ENCODE measurements around the gene MED6. TPM values are rescaled to one million over a fixed set of nuclear protein-coding genes. Genes with fewer than 3 reads are reported as not detected.

The MED6 gene
- total and polyA plus RNA-seq, 12 donors: 6.9 to 49.5 (median 30.9) TPM

DNA sequence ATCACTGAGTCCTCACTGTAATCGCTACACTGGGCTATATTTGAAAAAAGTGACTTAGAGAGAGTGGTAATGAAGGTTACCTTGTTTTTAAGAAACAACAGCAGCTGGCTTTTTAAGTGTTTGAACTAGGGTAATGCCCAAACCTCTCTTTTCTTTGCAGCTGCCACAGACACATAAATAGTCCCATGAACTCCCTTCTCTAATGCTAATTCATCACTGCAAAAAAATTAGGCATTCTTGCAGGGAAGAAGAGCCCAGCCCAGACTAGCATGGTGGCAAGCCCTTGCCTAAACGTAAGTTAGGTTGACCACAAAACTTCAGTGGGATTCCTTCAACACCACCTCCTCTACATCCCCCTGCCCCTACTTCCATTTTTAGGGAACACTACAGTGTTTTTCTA is 17.9 kb upstream of the MED6 start:
- no peak for TF ChIP-seq POLR2A (IDR thresholded peaks at IDR 0.05)
- no peak for TF ChIP-seq CTCF (IDR thresholded peaks at IDR 0.05)
- H3K4me3 ChIP-seq: no peak overlapping the region
- H3K27ac ChIP-seq: no peak overlapping the region
- H3K4me1 ChIP-seq (replicated peaks in 1 of 2): no peaks in the 10 kb centered on the region
- H3K27me3 ChIP-seq: no peaks in the 10 kb centered on the region
- H3K9me3 ChIP-seq (replicated peaks in 1 of 3): no peaks in the 10 kb centered on the region
- 53 to 77% (median 70%) methylated on average over 2 of the region's 2 CpGs for WGBS, 4 donors
- no peaks in the 10 kb centered on the region for H3K36me3 ChIP-seq (replicated peaks in 1 of 2)
- intact Hi-C loops (cut with DNase I): no loop called here
- no peak for DNase-seq

DNA sequence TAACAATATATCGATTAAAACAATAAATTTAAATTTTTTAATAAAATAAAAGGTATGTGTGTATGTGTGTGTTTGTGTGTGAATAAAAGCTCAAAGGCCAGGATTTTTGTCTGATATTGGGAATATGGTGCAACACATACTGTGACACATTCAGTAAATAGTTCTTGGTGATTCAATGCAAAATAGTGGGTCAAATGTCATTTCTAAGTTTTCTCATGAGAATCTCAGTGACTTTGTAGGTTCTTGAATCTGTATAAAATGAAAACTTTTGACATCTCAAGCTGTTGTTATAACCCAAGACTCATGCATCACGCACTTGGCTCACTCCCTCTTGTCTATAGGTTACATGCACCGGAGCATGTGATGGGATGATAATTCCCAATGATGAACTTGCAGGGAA is 16.2 kb upstream of the MED6 start:
- Histone ChIP-seq H3K27ac (no peak overlapping the region), H3K4me1 (replicated peaks in 1 of 2) (no peaks in the 10 kb centered on the region), H3K4me3 (no peak overlapping the region), H3K36me3 (replicated peaks in 1 of 2) (no peaks in the 10 kb centered on the region), H3K27me3 (no peaks in the 10 kb centered on the region), H3K9me3 (replicated peaks in 1 of 3) (no peaks in the 10 kb centered on the region)
- 83 to 91% (median 86%) methylated on average over 3 of the region's 3 CpGs for WGBS, 4 donors
- TF ChIP-seq CTCF (IDR thresholded peaks at IDR 0.05) (no peak), POLR2A (IDR thresholded peaks at IDR 0.05) (no peak)
- intact Hi-C loops (cut with DNase I): no loop called here
- DNase-seq: no peak

- intact Hi-C loops (cut with DNase I): no loop called here
- DNase-seq: no peak
- 43 to 59% (median 53%) methylated on average over 3 of the region's 3 CpGs for WGBS, 4 donors
Measured at GRCh38 chr14:70611216-70611615, 10.8 kb upstream of the MED6 start.

GRCh38 chr14:70602254-70602653 is 1.8 kb upstream of the MED6 start:
- 84 to 89% (median 87%) methylated on average over 2 of the region's 2 CpGs for WGBS, 4 donors
- intact Hi-C loops (cut with DNase I): loop anchor here (10.0 kb wide), 3 partner anchors 113 to 777 kb away; no protein-coding TSS in a partner anchor

More at GRCh38 chr14:70611216-70611615, 10.8 kb upstream of the MED6 start:
- Histone ChIP-seq H3K4me1 (replicated peaks in 1 of 2) (no peaks in the 10 kb centered on the region), H3K4me3 (no peak overlapping the region), H3K9me3 (replicated peaks in 1 of 3) (no peaks in the 10 kb centered on the region), H3K36me3 (replicated peaks in 1 of 2) (no peaks in the 10 kb centered on the region), H3K27ac (no peak overlapping the region), H3K27me3 (peaks cover 10% of the 10 kb centered on the region)
- no peak for TF ChIP-seq CTCF (IDR thresholded peaks at IDR 0.05)

More at GRCh38 chr14:70602254-70602653, 1.8 kb upstream of the MED6 start:
- Histone ChIP-seq H3K4me3 (no peak overlapping the region), H3K27ac (no peak overlapping the region), H3K36me3 (replicated peaks in 1 of 2) (no peaks in the 10 kb centered on the region), H3K9me3 (replicated peaks in 1 of 3) (no peaks in the 10 kb centered on the region), H3K4me1 (replicated peaks in 1 of 2) (peaks cover 12 to 20% of the 10 kb centered on the region in 2 donors), H3K27me3 (no peaks in the 10 kb centered on the region)
- TF ChIP-seq POLR2A (IDR thresholded peaks at IDR 0.05): no peak
- TF ChIP-seq CTCF (IDR thresholded peaks at IDR 0.05): no peak
- no peak for DNase-seq

Data from adrenal gland (tissue), 12 donors.